IMR-90 (cell line): ENCODE measurements around the gene APOBEC3F.

Experiments used
- CEBPB ChIP-seq: IDR thresholded peaks from 2 replicates; pipeline ENCODE4 v1.6.1; 2012; ENCODE audit warnings: low read depth, low read length, improper control_type of control experiment
- MAFK ChIP-seq: IDR thresholded peaks from 2 replicates; pipeline ENCODE4 v1.6.1; 2012; ENCODE audit warnings: low read depth, low read length, improper control_type of control experiment
- MAZ ChIP-seq: IDR thresholded peaks from 2 replicates; pipeline ENCODE4 v1.6.1; 2012; ENCODE audit warnings: low read depth, mild to moderate bottlenecking, low read length, improper control_type of control experiment, moderate library complexity, borderline replicate concordance
- MXI1 ChIP-seq: IDR thresholded peaks from 2 replicates; pipeline ENCODE4 v1.6.1; 2012; ENCODE audit warnings: low read depth, mild to moderate bottlenecking, low read length, moderate library complexity, borderline replicate concordance
- POLR2A ChIP-seq: IDR thresholded peaks from 2 replicates; pipeline ENCODE4 v1.6.1; 2012; ENCODE audit warnings: mild to moderate bottlenecking, low read depth, low read length
- SMC3 ChIP-seq: fragments of 150-350 bp; IDR thresholded peaks from 2 replicates; pipeline ENCODE4 v1.6.1; 2016; ENCODE audit warnings: low read depth, mild to moderate bottlenecking, antibody characterized with exemption, low read length, moderate library complexity
- TF ChIP-seq, protein P1 (sequence below): conservative IDR thresholded peaks from 2 replicates; pipeline ENCODE4 v1.5.1; 2012; ENCODE audit warnings: mild to moderate bottlenecking, low read depth, low read length, improper control_type of control experiment

DNA sequence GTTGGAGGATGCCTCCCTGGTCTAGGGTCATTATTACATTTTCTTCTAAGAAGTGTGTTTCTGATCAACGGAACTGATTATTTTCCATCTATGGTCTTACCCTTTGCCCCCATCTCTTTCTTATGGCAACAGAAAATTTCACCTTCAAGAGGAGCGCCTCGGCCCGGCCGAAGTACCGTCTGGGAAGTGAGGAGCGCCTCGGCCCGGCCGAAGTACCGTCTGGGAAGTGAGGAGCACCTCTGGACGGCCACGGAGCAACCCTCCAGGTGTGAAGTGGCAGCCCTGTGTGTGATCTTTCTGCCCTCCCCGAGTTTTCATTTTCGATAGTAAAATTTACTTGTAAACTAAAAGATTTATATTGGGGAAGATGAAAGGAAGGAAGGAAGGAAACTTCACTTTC is 29.7 kb upstream of the APOBEC3F start:
- TF ChIP-seq SMC3 (no peak), POLR2A (no peak), CEBPB (no peak), MAZ (no peak), MXI1 (no peak), MAFK (no peak)
- TF ChIP-seq, protein P1, sequence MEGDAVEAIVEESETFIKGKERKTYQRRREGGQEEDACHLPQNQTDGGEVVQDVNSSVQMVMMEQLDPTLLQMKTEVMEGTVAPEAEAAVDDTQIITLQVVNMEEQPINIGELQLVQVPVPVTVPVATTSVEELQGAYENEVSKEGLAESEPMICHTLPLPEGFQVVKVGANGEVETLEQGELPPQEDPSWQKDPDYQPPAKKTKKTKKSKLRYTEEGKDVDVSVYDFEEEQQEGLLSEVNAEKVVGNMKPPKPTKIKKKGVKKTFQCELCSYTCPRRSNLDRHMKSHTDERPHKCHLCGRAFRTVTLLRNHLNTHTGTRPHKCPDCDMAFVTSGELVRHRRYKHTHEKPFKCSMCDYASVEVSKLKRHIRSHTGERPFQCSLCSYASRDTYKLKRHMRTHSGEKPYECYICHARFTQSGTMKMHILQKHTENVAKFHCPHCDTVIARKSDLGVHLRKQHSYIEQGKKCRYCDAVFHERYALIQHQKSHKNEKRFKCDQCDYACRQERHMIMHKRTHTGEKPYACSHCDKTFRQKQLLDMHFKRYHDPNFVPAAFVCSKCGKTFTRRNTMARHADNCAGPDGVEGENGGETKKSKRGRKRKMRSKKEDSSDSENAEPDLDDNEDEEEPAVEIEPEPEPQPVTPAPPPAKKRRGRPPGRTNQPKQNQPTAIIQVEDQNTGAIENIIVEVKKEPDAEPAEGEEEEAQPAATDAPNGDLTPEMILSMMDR = no peak
